ENCODE measurements around the gene SNX30. TPM values are rescaled to one million over a fixed set of nuclear protein-coding genes. Genes with fewer than 3 reads are reported as not detected.

Gene SNX30
- total RNA-seq, 1 donor from 2014 or later = 67.5 TPM

DNA sequence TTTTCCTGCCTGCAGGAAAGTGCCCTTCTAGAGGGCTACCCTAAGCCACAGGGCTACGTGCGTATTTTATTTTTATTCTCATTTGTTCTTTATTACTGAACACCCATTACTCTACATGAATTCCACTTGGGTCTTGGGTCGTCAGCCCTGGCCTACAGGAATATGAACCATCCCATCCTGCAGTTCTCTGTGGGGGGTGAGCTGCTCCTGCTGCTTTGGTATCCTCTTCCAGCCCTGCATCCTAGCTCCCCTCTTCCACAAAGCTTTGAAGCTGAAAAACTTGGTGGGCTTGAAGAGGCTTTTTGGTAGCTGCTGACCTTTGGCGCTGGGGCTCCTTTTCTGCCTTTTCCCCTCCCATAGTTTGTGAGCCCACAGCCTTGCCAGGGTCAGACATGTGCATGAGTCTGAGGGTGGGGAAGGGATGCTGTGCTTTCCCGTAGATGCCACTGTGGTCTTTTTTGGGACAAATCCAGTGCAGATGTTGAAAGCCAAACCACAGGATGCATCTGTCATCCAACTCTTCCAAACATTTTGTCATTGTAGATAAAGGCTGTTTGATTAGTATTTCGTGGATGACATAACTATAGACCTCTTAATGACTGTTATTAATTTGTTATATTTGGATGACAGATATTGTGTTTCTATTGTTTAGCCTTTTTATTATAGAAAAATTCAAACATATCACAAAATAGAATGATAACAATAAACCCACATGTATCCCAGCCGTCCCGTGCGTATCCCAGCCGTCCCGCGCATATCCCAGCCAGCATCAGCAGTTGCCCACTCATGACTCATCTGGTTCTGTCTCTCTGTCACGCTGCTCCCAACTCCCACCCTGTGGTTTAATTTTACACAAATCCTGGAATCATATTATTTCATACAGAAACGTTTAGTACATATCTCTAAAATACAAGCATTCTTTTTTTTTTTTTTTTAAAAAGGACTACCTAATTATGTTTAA is 96.2 kb downstream of the SNX30 start:
- no peak overlapping the region for H3K27ac ChIP-seq
- no peak overlapping the region for H3K4me3 ChIP-seq
- intact Hi-C loops (cut with DNase I) = no loop called here
- H3K36me3 ChIP-seq = peaks cover 27% of the 10 kb centered on the region
- H3K9me3 ChIP-seq = no peaks in the 10 kb centered on the region
- peaks cover 55% of the 10 kb centered on the region for H3K4me1 ChIP-seq
- DNase-seq = no peak
- TF ChIP-seq, protein P1, sequence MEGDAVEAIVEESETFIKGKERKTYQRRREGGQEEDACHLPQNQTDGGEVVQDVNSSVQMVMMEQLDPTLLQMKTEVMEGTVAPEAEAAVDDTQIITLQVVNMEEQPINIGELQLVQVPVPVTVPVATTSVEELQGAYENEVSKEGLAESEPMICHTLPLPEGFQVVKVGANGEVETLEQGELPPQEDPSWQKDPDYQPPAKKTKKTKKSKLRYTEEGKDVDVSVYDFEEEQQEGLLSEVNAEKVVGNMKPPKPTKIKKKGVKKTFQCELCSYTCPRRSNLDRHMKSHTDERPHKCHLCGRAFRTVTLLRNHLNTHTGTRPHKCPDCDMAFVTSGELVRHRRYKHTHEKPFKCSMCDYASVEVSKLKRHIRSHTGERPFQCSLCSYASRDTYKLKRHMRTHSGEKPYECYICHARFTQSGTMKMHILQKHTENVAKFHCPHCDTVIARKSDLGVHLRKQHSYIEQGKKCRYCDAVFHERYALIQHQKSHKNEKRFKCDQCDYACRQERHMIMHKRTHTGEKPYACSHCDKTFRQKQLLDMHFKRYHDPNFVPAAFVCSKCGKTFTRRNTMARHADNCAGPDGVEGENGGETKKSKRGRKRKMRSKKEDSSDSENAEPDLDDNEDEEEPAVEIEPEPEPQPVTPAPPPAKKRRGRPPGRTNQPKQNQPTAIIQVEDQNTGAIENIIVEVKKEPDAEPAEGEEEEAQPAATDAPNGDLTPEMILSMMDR (IDR thresholded peaks at IDR 0.05) = no peak
- no peaks in the 10 kb centered on the region for H3K27me3 ChIP-seq (ENCODE audit: low read depth)
- no peak for ATAC-seq

GRCh38 chr9:112848316-112849151 is 98.0 kb downstream of the SNX30 start:
- no peak overlapping the region for H3K4me3 ChIP-seq
- no peaks in the 10 kb centered on the region for H3K27me3 ChIP-seq (ENCODE audit: low read depth)
- intact Hi-C loops (cut with DNase I) = no loop called here
- peaks cover 33% of the 10 kb centered on the region for H3K36me3 ChIP-seq
- DNase-seq (no peak), ATAC-seq (peak in 1 of 2 donors; percentile 18)
- peaks cover 55% of the 10 kb centered on the region for H3K4me1 ChIP-seq
- no peak overlapping the region for H3K27ac ChIP-seq
- H3K9me3 ChIP-seq = no peaks in the 10 kb centered on the region
- TF ChIP-seq, protein P1 (IDR thresholded peaks at IDR 0.05) = no peak

GRCh38 chr9:112849363-112849922 is 98.9 kb downstream of the SNX30 start:
- no peak overlapping the region for H3K4me3 ChIP-seq
- no peaks in the 10 kb centered on the region for H3K9me3 ChIP-seq
- no peak overlapping the region for H3K27ac ChIP-seq
- DNase-seq = no peak
- intact Hi-C loops (cut with DNase I) = no loop called here
- ATAC-seq = peak; percentile 66 to 77
- H3K36me3 ChIP-seq = peaks cover 40% of the 10 kb centered on the region
- peaks cover 50% of the 10 kb centered on the region for H3K4me1 ChIP-seq
- no peaks in the 10 kb centered on the region for H3K27me3 ChIP-seq (ENCODE audit: low read depth)
- TF ChIP-seq, protein P1 (IDR thresholded peaks at IDR 0.05) = no peak

- Histone ChIP-seq H3K4me1 (peaks cover 45% of the 10 kb centered on the region), H3K27me3 (ENCODE audit: low read depth) (no peaks in the 10 kb centered on the region), H3K36me3 (peaks cover 44% of the 10 kb centered on the region), H3K27ac (no peak overlapping the region), H3K4me3 (no peak overlapping the region), H3K9me3 (no peaks in the 10 kb centered on the region)
- TF ChIP-seq, protein P1 (IDR thresholded peaks at IDR 0.05) = no peak
- ATAC-seq (no peak), DNase-seq (no peak)
- intact Hi-C loops (cut with DNase I) = no loop called here
Observed at GRCh38 chr9:112850840-112851239, 100.3 kb downstream of the SNX30 start.

DNA sequence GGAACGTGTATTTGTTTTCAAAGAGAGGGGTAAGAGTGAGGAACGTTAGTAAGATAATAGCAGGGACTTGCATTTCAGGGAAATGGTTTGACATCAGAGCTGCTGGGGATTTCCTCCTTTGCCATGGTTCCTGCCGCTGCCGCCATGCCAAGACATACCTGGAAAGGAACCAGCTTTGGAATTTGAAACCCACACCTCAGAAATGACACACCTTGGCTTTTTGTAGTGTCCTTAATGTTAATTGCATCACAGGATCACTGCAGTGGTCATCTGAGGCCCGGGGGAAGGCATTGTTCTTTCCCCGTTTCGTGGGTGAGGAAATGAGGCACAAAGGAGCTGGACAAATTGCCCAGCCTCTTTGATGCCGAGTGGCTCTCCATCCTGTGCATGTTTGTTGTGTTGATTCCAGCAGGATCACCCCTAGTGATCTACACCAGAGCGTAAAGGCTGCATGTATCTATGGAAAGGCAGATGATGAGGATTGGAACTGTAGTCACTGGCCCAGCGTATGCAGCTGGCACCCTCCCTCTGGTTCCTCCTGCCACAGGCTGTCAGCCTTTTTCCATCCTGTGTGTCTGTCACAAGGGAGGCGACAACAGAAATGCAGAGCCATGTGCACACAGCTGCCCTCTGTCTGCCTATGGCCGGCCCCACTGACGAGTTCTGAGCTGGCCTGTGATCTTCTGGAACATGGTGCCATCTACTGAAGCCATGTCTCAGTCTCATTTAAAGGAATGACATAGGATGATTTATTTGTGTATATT is 102.4 kb downstream of the SNX30 start:
- TF ChIP-seq, protein P1 (IDR thresholded peaks at IDR 0.05) = no peak
- peak; percentile 20 for ATAC-seq
- Histone ChIP-seq H3K4me1 (peaks cover 30% of the 10 kb centered on the region), H3K27me3 (ENCODE audit: low read depth) (no peaks in the 10 kb centered on the region), H3K4me3 (no peak overlapping the region), H3K27ac (no peak overlapping the region), H3K36me3 (peaks cover 37% of the 10 kb centered on the region), H3K9me3 (no peaks in the 10 kb centered on the region)
- DNase-seq = no peak
- intact Hi-C loops (cut with DNase I) = no loop called here

Data from lower lobe of right lung (tissue), 2 donors.